Right lobe of liver (tissue), 6 donors: Measurements from ENCODE around the gene RIPK4. TPM values are rescaled to one million over a fixed set of nuclear protein-coding genes. Genes with fewer than 3 reads are reported as not detected.
"Not testable (repeated sequence)": the region's sequence is repeated elsewhere in the genome, so short reads cannot be mapped to it uniquely, and the experiment has no call there.

Source experiments
- ATAC-seq, 4 donors: fragments of 200-7000 bp; cut with Tn5 transposase; one replicate each; pipeline ENCODE4 v1.9.1; 2020; ENCODE audit warnings: mild to moderate bottlenecking in 4 of 4, moderate library complexity in 4 of 4
- DNase-seq, 3 donors: peaks; one replicate each; pipeline ENCODE4 v3.0.0-alpha.2; 2020
- H3K27ac ChIP-seq, 3 donors: fragments of 200-600 bp; one replicate each; pipeline ENCODE4 v1.8.0; 2022
- H3K27me3 ChIP-seq, 2 donors: fragments of 200-600 bp; one replicate each; pipeline ENCODE4 v1.8.0; 2022
- H3K36me3 ChIP-seq, 4 donors: fragments of 200-600 bp; sonication (generic) in 1 of 4; one replicate each; pipeline versions ENCODE4 v1.5.1 to v1.8.0; 2017 to 2022; ENCODE audit warnings: control low read depth in 1 of 4
- H3K4me1 ChIP-seq, 4 donors: fragments of 200-600 bp; sonication (generic) in 1 of 4; one replicate each; pipeline versions ENCODE4 v1.5.1 to v1.8.0; 2017 to 2022; ENCODE audit warnings: control low read depth in 1 of 4
- H3K4me3 ChIP-seq, 3 donors: fragments of 200-600 bp; one replicate each; pipeline ENCODE4 v1.8.0; 2022
- H3K9me3 ChIP-seq, 4 donors: fragments of 200-600 bp; sonication (generic) in 1 of 4; one replicate each; pipeline versions ENCODE4 v1.5.1 to v1.8.0; 2017 to 2022; ENCODE audit warnings: control low read depth in 1 of 4
- POLR2A ChIP-seq: fragments of 450-650 bp; IDR thresholded peaks from one replicate; pipeline ENCODE4 v1.6.1; 2017; ENCODE audit warnings: antibody characterized with exemption, mild to moderate bottlenecking
- WGBS: methylation state at CpG from one replicate; pipeline ENCODE4 v1.1.6; 2018; ENCODE audit warnings: low coverage, low lambda C conversion rate; ENCODE audit not compliant: insufficient coverage; ENCODE audit errors: missing lambda C conversion rate; 5-methylcytosine and 5-hydroxymethylcytosine counted together
- intact Hi-C, 2 donors: fragments of 100-400 bp; cut with DNase I; formaldehyde crosslinking; loops; one replicate each; pipeline versions ENCODE4 v1.11.2 to v1.14.1; 2022
- total RNA-seq, 6 experiments: library from RNA; depleted of rRNA in 2 of 6; stranded (reverse); fragments of >200 nt in 2 of 6; fragmentation: NEBNext Ultra II Directional in 3 of 6; extraction: Animal tissue kit (Norgen Biotek cat#: 25700) in 3 of 6; gene quantifications; one replicate each; pipeline versions ENCODE4 v1.1.0 to v1.2.4, GENCODE V29; 2016 to 2023
- TF ChIP-seq, protein P1 (sequence below), 4 donors: fragments of 200-600 bp in 3 of 4; fragments of 450-650 bp in 1 of 4; IDR thresholded peaks; one replicate each; pipeline versions ENCODE4 v1.5.1 to v1.8.0; 2016 to 2022; ENCODE audit warnings: antibody characterized with exemption in 4 of 4, mild to moderate bottlenecking in 2 of 4
- donor health status: DM: no; HTN: yes; CAD: no.
- donor health status: DM: no; HTN: no; CAD: no.
- donor health status: DM: no; HTN: no; CAD: no.
- donor health status: DM: no; HTN: yes; CAD: no.
- donor health status: DM: no; HTN: yes; CAD: no.

The RIPK4 gene
- total RNA-seq, 6 experiments from 2014 or later, result 6.7 to 18.7 (median 12.7) TPM

DNA sequence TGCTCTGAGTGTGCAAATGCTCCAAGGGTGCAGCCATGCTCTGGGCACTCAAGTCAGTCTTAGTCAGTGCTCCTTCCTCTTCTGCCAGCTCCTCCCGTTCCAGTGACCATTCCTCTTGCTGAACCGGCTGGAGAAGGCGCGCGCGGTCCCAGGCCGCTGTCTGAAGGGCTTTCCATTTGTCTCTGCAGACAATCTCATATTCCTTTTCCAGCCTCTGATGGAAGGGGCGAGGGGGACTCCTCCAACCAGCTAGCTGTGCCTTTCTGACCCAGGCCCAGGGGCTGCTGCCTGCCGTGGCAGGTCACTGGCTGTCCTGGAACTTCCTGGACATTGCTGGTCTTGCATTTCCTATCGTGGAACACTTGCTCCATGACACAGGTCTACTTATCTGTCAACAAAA, 67.5 kb downstream of the RIPK4 start:
- WGBS, result 88% methylated on average over 9 of the region's 10 CpGs
- H3K9me3 ChIP-seq, result no peaks in the 10 kb centered on the region
- no peaks in the 10 kb centered on the region for H3K27me3 ChIP-seq
- intact Hi-C loops, result no loop called here
- TF ChIP-seq POLR2A, result no peak
- TF ChIP-seq, protein P1, sequence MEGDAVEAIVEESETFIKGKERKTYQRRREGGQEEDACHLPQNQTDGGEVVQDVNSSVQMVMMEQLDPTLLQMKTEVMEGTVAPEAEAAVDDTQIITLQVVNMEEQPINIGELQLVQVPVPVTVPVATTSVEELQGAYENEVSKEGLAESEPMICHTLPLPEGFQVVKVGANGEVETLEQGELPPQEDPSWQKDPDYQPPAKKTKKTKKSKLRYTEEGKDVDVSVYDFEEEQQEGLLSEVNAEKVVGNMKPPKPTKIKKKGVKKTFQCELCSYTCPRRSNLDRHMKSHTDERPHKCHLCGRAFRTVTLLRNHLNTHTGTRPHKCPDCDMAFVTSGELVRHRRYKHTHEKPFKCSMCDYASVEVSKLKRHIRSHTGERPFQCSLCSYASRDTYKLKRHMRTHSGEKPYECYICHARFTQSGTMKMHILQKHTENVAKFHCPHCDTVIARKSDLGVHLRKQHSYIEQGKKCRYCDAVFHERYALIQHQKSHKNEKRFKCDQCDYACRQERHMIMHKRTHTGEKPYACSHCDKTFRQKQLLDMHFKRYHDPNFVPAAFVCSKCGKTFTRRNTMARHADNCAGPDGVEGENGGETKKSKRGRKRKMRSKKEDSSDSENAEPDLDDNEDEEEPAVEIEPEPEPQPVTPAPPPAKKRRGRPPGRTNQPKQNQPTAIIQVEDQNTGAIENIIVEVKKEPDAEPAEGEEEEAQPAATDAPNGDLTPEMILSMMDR (IDR thresholded peaks at IDR 0.05), result no peak
- no peak overlapping the region for H3K4me3 ChIP-seq
- H3K36me3 ChIP-seq, result no peaks in the 10 kb centered on the region
- H3K27ac ChIP-seq, result no peak overlapping the region
- H3K4me1 ChIP-seq, result no peaks in the 10 kb centered on the region
- no peak for ATAC-seq
- DNase-seq, result no peak

DNA sequence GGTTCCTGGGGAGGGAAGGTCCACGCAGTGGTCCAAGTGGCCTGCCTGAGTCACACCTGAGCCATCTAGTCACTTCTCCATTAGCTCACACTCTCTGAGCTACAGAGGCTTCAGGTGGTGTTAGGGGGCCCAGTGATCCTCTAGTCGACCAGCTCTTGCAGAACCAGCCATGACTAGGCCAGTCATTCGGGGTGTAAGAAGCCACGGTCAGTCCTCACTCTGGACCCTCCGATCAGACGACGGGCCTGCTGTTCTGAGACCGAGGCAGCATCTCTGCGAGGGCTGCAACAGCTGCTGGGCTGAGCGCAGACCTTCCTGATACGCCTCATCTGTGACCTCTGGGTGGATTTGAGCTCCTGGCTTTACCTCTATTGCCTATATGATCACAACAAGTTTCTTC, 68.8 kb downstream of the RIPK4 start:
- no peaks in the 10 kb centered on the region for H3K36me3 ChIP-seq
- TF ChIP-seq, protein P1 (IDR thresholded peaks at IDR 0.05), result no peak
- no peak for TF ChIP-seq POLR2A
- no peaks in the 10 kb centered on the region for H3K4me1 ChIP-seq
- no peak overlapping the region for H3K4me3 ChIP-seq
- intact Hi-C loops, result no loop called here
- H3K27ac ChIP-seq, result no peak overlapping the region
- no peak for DNase-seq
- no peaks in the 10 kb centered on the region for H3K9me3 ChIP-seq
- H3K27me3 ChIP-seq, result no peaks in the 10 kb centered on the region
- no peak for ATAC-seq
- 100% methylated on average over 2 of the region's 11 CpGs for WGBS

DNA sequence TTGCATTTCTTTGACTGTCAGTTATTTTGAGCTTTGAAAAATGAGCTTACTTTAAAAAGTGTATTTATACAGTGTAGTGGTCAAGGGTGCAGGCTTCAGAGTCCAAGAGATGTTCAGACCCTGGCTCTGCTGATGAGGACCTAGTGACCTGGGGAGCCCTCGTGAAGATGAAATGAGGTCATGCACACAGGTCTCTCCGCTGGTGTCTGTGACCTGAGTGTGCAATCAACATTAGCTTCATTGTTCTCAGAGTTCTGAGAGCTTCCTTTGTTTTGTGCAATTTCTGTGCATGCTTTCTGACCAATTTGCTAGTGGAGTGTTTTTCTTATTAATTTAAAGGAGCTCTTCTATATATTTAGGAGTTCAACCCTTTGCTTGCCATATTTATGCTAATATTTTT, 71.3 kb downstream of the RIPK4 start:
- ATAC-seq, result no peak
- no peak overlapping the region for H3K4me3 ChIP-seq
- H3K27me3 ChIP-seq, result no peaks in the 10 kb centered on the region
- no peak overlapping the region for H3K27ac ChIP-seq
- DNase-seq, result no peak
- H3K36me3 ChIP-seq, result no peaks in the 10 kb centered on the region
- TF ChIP-seq, protein P1 (IDR thresholded peaks at IDR 0.05), result no peak
- no peak for TF ChIP-seq POLR2A
- H3K9me3 ChIP-seq, result no peaks in the 10 kb centered on the region
- no peaks in the 10 kb centered on the region for H3K4me1 ChIP-seq
- intact Hi-C loops, result no loop called here
- 22% methylated on average over 1 of the region's 2 CpGs for WGBS

DNA sequence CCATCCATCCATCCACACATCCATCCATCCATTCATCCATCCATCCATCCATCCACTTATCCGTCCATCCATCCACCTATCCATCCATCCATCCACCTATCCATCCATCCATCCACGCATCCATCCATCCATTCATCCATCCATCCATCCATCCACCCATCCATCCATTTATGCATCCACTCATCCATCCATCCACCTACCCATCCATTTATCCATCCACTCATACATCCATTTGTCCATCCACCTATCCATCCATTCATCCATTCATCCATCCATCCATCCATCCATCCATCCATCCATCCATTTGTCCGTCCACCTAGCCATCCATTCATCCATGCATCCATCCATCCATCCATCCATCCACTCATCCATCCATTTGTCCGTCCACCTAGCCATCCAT, 72.8 kb downstream of the RIPK4 start:
- H3K9me3 ChIP-seq, H3K36me3 ChIP-seq, H3K4me3 ChIP-seq, H3K27ac ChIP-seq, H3K27me3 ChIP-seq, ATAC-seq, intact Hi-C loops, DNase-seq, H3K4me1 ChIP-seq: not testable (repeated sequence)
- WGBS, result 62% methylated on average over 4 of the region's 4 CpGs

DNA sequence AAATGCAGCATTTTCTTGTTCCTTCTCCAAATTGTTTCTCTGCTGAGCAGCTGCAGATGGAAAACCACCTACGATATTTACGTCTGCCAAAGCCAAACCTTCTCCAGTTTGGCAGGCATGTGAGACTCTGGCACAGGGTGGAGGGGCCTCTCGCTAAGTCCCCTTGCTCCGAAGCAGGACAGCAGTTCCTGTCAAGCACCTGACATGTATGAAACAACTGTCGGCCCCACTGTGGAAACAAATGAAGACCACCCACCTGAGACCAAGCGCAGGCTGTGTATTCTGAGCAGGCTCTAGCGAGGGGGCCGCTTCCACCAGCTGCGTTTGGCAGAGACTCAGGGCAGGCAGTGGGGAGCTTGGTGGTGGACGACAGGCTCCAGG, 74.7 kb downstream of the RIPK4 start:
- 89% methylated on average over 10 of the region's 10 CpGs for WGBS
- no peak for DNase-seq
- TF ChIP-seq, protein P1 (IDR thresholded peaks at IDR 0.05), result no peak
- no peak for TF ChIP-seq POLR2A
- Histone ChIP-seq H3K4me1 (no peaks in the 10 kb centered on the region), H3K27ac (no peak overlapping the region), H3K9me3 (no peaks in the 10 kb centered on the region), H3K36me3 (no peaks in the 10 kb centered on the region), H3K27me3 (no peaks in the 10 kb centered on the region), H3K4me3 (no peak overlapping the region)
- intact Hi-C loops, result no loop called here
- no peak for ATAC-seq
